Peyer's patch (tissue), 4 donors: Measurements from ENCODE around the gene BLZF1. TPM values are rescaled to one million over a fixed set of nuclear protein-coding genes. Genes with fewer than 3 reads are reported as not detected.
A peak's percentile ranks its signal among the peaks of the same experiment; 100 is the strongest.

Source experiments
- DNase-seq, 3 donors: peaks; one replicate each; pipeline ENCODE4 v3.0.0-alpha.2; 2017 to 2019
- H3K27ac ChIP-seq, 4 donors: fragments of 200-600 bp; sonication (generic); one replicate each; pipeline ENCODE4 v1.5.1; 2016 to 2019
- H3K27me3 ChIP-seq, 2 donors: fragments of 200-600 bp; sonication (generic); one replicate each; pipeline ENCODE4 v1.5.1; 2019
- H3K36me3 ChIP-seq, 3 donors: fragments of 200-600 bp; sonication (generic); one replicate each; pipeline ENCODE4 v1.5.1; 2016 to 2019
- H3K4me1 ChIP-seq, 4 donors: fragments of 200-600 bp; sonication (generic); one replicate each; pipeline ENCODE4 v1.5.1; 2016 to 2019
- H3K4me3 ChIP-seq, 4 donors: fragments of 200-600 bp; sonication (generic); 1 replicate in 3 of 4; 2 replicates in 1 of 4; pipeline ENCODE4 v1.5.1; 2016 to 2019; ENCODE audit warnings: mild to moderate bottlenecking in 1 of 4
- H3K9me3 ChIP-seq, 4 donors: fragments of 200-600 bp; sonication (generic); one replicate each; pipeline ENCODE4 v1.5.1; 2016 to 2019; ENCODE audit warnings: mild to moderate bottlenecking in 1 of 4
- POLR2A ChIP-seq, 2 donors: fragments of 450-650 bp; IDR thresholded peaks; one replicate each; pipeline ENCODE4 v1.5.1; 2017; ENCODE audit warnings: antibody characterized with exemption in 2 of 2, mild to moderate bottlenecking in 2 of 2, moderate library complexity in 2 of 2
- total RNA-seq, 4 donors: library from RNA; depleted of rRNA; stranded (reverse); fragments of >200 nt; gene quantifications; one replicate each; pipeline ENCODE4 v1.1.0, GENCODE V29; 2016
- TF ChIP-seq, protein P1 (sequence below), 6 experiments: fragments of 450-650 bp in 4 of 6; fragments of 200-600 bp in 2 of 6; sonication (generic) in 1 of 6; IDR thresholded peaks; one replicate each; pipeline ENCODE4 v1.5.1; 2017 to 2019; ENCODE audit warnings: antibody characterized with exemption in 6 of 6, mild to moderate bottlenecking in 3 of 6, moderate library complexity in 1 of 6

Gene BLZF1
- total RNA-seq, 4 donors from 2014 or later = 14.7 to 28.9 (median 20.3) TPM

DNA sequence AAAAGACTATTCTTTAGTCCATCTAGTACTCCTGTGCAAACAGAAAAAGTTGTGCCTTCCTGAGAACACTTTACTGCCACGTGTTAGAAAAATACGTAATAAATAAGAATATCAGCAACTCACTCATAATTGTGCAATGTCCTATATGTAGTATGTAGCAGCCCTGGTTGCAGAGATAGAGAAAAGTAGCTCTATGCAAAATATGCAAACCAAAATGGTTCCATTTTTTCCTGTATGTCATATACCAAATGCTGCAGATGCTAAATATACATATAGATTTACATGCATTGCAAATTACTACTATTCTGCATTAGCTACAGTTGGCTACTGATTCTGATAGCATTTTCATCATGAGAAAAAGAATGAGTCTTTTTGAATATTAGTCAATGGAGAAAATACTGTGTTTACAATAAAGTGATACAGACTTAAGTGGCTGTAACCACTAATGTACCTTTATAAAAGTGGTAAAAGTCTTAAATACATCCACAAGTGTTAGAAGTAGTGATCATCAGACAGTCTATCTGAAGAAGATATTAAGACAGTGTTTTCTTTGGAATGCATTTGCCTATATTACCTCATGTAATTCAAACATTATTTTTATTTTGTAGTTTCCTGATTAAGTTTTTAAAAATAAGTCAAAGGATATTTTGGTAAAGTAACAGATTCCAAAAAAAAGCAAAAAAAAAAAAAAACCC lies 20.2 kb upstream of the BLZF1 start:
- H3K36me3 ChIP-seq = no peaks in the 10 kb centered on the region
- no peak overlapping the region for H3K4me3 ChIP-seq
- H3K27ac ChIP-seq = no peak overlapping the region
- no peak for TF ChIP-seq POLR2A (IDR thresholded peaks at IDR 0.05)
- no peaks in the 10 kb centered on the region for H3K4me1 ChIP-seq
- H3K9me3 ChIP-seq = no peaks in the 10 kb centered on the region
- H3K27me3 ChIP-seq = no peaks in the 10 kb centered on the region
- DNase-seq = no peak

DNA sequence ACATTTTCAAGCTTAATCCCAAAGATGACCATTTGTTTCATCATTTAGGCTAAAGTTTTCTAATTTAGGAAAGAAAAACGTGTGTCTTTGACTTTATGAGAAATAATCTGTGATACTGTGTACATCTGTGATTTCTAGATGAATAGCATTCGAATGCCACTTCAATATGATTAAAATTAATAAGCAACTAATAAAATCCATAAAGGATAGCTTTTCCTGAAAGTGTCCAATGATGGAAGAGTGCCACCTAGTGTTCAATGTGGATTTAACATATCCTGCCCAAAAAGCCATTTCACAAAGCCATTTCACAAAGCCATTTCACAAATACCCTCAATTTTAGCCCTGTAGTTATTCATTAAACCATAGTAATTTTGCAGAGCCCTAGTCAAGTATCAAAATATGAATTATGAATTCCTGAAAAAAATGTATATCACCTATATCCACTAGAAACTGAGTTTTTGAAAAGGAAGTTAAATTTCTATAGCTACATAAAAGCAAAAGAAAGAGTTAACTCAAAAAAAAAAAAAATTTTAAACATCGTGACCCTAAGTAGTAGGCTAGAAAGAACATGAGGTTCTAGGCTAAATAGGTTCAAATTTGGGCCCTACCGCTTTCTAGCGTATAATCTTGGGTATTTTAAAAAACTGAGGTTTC lies 19.5 kb upstream of the BLZF1 start:
- Histone ChIP-seq H3K36me3 (no peaks in the 10 kb centered on the region), H3K4me3 (no peak overlapping the region), H3K27me3 (no peaks in the 10 kb centered on the region), H3K27ac (no peak overlapping the region), H3K9me3 (no peaks in the 10 kb centered on the region), H3K4me1 (no peaks in the 10 kb centered on the region)
- no peak for TF ChIP-seq POLR2A (IDR thresholded peaks at IDR 0.05)
- TF ChIP-seq, protein P1, sequence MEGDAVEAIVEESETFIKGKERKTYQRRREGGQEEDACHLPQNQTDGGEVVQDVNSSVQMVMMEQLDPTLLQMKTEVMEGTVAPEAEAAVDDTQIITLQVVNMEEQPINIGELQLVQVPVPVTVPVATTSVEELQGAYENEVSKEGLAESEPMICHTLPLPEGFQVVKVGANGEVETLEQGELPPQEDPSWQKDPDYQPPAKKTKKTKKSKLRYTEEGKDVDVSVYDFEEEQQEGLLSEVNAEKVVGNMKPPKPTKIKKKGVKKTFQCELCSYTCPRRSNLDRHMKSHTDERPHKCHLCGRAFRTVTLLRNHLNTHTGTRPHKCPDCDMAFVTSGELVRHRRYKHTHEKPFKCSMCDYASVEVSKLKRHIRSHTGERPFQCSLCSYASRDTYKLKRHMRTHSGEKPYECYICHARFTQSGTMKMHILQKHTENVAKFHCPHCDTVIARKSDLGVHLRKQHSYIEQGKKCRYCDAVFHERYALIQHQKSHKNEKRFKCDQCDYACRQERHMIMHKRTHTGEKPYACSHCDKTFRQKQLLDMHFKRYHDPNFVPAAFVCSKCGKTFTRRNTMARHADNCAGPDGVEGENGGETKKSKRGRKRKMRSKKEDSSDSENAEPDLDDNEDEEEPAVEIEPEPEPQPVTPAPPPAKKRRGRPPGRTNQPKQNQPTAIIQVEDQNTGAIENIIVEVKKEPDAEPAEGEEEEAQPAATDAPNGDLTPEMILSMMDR (IDR thresholded peaks at IDR 0.05) = peak; percentile 57 to 93 (median 90)
- DNase-seq = peak in 1 of 3 donors; percentile 56

DNA sequence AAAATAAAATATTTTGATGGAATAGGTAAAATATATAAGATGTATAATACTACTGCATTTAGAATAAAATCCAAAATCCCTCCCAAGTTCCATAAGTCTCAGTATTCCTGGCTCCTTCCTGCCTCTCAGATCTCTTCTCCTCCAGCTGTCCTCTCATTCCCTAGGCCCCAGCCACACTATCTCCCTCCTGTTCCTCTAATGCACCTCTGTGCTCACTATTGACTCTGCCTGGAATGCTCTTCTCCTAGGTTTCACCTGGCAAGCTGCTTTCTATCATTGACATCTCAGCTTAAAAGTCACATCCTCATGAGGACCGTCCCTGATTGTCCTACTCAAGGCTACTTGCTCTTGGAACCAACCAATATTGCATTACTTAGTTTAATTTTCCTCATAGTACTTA lies 7.6 kb upstream of the BLZF1 start:
- H3K4me1 ChIP-seq = no peaks in the 10 kb centered on the region
- no peaks in the 10 kb centered on the region for H3K9me3 ChIP-seq
- no peaks in the 10 kb centered on the region for H3K27me3 ChIP-seq
- no peaks in the 10 kb centered on the region for H3K36me3 ChIP-seq
- no peak for TF ChIP-seq POLR2A (IDR thresholded peaks at IDR 0.05)
- TF ChIP-seq, protein P1 (IDR thresholded peaks at IDR 0.05) = no peak
- no peak overlapping the region for H3K4me3 ChIP-seq
- DNase-seq = no peak
- H3K27ac ChIP-seq = no peak overlapping the region

DNA sequence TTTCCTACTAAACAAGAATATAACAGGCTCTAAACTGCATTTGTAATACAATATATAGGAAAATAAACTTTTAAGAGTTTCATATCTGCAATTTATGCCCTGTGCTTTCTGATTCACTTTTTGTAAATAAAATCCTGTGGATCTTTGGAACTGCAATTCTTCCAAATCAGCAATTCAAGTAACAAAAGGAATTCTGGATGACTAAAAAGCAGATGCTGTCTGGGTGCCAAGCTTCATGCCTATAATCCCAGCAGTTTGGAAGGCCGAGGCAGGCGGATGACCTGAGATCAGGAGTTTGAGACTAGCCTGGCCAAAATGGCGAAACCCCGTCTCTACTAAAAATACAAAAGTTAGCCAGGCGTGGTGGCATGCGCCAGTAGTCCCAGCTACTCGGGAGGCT lies 6.7 kb upstream of the BLZF1 start:
- DNase-seq = no peak
- H3K4me3 ChIP-seq = no peak overlapping the region
- no peak overlapping the region for H3K27ac ChIP-seq
- H3K9me3 ChIP-seq = no peaks in the 10 kb centered on the region
- no peak for TF ChIP-seq POLR2A (IDR thresholded peaks at IDR 0.05)
- TF ChIP-seq, protein P1 (IDR thresholded peaks at IDR 0.05) = no peak
- H3K27me3 ChIP-seq = no peaks in the 10 kb centered on the region
- H3K36me3 ChIP-seq = no peaks in the 10 kb centered on the region
- H3K4me1 ChIP-seq = peaks cover 0 to 1% (median 0%) of the 10 kb centered on the region in 4 donors

DNA sequence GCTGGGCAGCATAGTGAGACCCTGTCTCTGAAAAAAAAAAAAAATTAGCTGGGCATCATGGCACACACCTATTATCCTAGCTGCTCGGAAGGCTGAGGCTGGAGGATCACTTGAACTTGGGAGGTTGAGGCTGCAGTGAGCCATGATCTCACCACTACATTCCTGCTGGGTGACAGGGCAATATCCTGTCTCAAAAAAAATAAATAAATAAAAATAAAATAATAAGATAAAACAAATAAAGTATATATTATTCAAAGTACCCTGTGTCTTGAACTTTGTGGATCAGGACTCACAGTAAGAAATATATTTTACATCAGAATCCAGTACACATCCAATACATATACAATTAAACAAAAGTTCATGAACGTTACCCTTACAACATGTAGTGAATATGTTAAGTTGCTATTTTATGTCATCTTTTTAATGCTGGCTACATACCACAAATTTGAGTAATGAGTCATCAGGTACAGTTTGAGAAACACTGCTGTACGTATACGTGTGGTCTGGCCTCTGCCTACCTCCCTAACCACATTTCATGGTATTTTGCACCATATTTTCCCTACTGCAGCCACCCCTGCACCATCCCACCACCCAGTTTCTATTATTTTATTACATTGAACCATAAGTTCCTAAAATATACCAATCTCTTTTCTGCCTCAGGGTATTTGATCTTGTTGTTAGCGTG lies 4.8 kb upstream of the BLZF1 start:
- no peak for DNase-seq
- H3K27me3 ChIP-seq = no peaks in the 10 kb centered on the region
- no peak for TF ChIP-seq POLR2A (IDR thresholded peaks at IDR 0.05)
- TF ChIP-seq, protein P1 (IDR thresholded peaks at IDR 0.05) = no peak
- peaks cover 0 to 11% (median 0%) of the 10 kb centered on the region in 4 donors for H3K4me1 ChIP-seq
- no peaks in the 10 kb centered on the region for H3K36me3 ChIP-seq
- no peak overlapping the region for H3K27ac ChIP-seq
- no peak overlapping the region for H3K4me3 ChIP-seq
- no peaks in the 10 kb centered on the region for H3K9me3 ChIP-seq

DNA sequence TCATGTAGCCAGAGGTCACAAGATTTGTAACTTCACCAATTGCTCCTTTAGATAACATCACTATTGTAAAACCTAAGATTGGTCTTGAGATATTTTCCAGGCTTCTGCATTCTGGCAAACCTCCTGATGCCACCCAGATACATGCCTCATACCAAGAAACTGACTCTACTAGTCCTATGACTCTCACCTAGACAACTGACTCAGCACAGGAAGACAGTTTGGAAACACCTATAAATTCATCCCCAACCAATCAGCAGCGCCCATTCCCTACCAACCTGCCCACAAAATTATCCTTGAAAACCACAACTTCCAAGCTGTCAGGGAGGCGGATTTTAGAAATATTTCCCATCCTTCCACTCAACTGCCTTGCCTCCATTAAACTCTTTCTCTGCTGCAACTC lies 3.0 kb upstream of the BLZF1 start:
- peaks cover 0 to 3% (median 0%) of the 10 kb centered on the region in 3 donors for H3K36me3 ChIP-seq
- DNase-seq = no peak
- H3K27ac ChIP-seq = no peak overlapping the region
- H3K4me1 ChIP-seq = peaks cover 0 to 22% (median 0%) of the 10 kb centered on the region in 4 donors
- no peak overlapping the region for H3K4me3 ChIP-seq
- H3K27me3 ChIP-seq = no peaks in the 10 kb centered on the region
- no peak for TF ChIP-seq POLR2A (IDR thresholded peaks at IDR 0.05)
- TF ChIP-seq, protein P1 (IDR thresholded peaks at IDR 0.05) = no peak
- H3K9me3 ChIP-seq = no peaks in the 10 kb centered on the region
